OCI-LY3 (cell line): ENCODE results near the gene RHBDL3.

Source experiments
- CTCF ChIP-seq: fragments of 200-600, 300-600 bp; sonication (generic); IDR thresholded peaks from 2 replicates; pipeline ENCODE4 v1.5.1; 2014; ENCODE audit warnings: antibody characterized with exemption, low read length, low read depth
- EZH2phosphoT487 ChIP-seq: fragments of 200-600 bp; shearing (Covaris generic); IDR thresholded peaks from 2 replicates; pipeline ENCODE4 v1.6.1; 2018; ENCODE audit warnings: antibody characterized with exemption, mixed run types, low read depth

- TF ChIP-seq EZH2phosphoT487 = no peak
- TF ChIP-seq CTCF = no peak
Measured at GRCh38 chr17:32314636-32315035, 49.0 kb downstream of the RHBDL3 start.
